CD14-positive monocyte (primary cell): ENCODE measurements around the gene HIVEP3. TPM values are rescaled to one million over a fixed set of nuclear protein-coding genes. Genes with fewer than 3 reads are reported as not detected.
A peak's percentile ranks its signal among the peaks of the same experiment; 100 is the strongest.

Experiments used
- DNase-seq, 3 donors: peaks; one replicate each; pipeline ENCODE4 v3.0.0-alpha.2; 2011 to 2022
- H2AFZ ChIP-seq: 2 replicates; pipeline ENCODE4 v1.6.0; 2012; ENCODE audit warnings: mild to moderate bottlenecking, low read depth, low read length, inconsistent platforms; ENCODE audit not compliant: insufficient read depth, poor library complexity, severe bottlenecking
- H3K27ac ChIP-seq, 2 donors: 1 replicate in 1 of 2; 2 replicates in 1 of 2; pipeline ENCODE4 v1.5.1; 2012 to 2013; ENCODE audit warnings: low read length in 2 of 2, control low read depth in 1 of 2, inconsistent platforms in 1 of 2, low read depth in 1 of 2, mild to moderate bottlenecking in 1 of 2
- H3K27me3 ChIP-seq, 2 donors: one replicate each; pipeline versions ENCODE4 v1.6.0 to v1.6.1; 2011 to 2013; ENCODE audit warnings: low read length in 2 of 2; ENCODE audit not compliant: control insufficient read depth in 2 of 2, insufficient read depth in 2 of 2
- H3K36me3 ChIP-seq, 2 donors: replicated peaks in 1 of 2; 1 replicate in 1 of 2; 2 replicates in 1 of 2; pipeline versions ENCODE4 v1.5.1 to v1.6.1; 2012 to 2013; ENCODE audit warnings: low read length in 2 of 2, control low read depth in 1 of 2, inconsistent platforms in 1 of 2, mild to moderate bottlenecking in 1 of 2; ENCODE audit not compliant: insufficient read depth in 2 of 2, control insufficient read depth in 1 of 2
- H3K4me1 ChIP-seq, 2 donors: 1 replicate in 1 of 2; 2 replicates in 1 of 2; pipeline versions ENCODE4 v1.5.1 to v1.6.1; 2012 to 2013; ENCODE audit warnings: low read length in 2 of 2, control low read depth in 1 of 2, inconsistent platforms in 1 of 2, mild to moderate bottlenecking in 1 of 2, moderate library complexity in 1 of 2; ENCODE audit not compliant: insufficient read depth in 2 of 2, control insufficient read depth in 1 of 2
- H3K4me2 ChIP-seq: replicated peaks from 2 replicates; pipeline ENCODE3; 2012; ENCODE audit warnings: low read length, moderate library complexity, mild to moderate bottlenecking; ENCODE audit not compliant: poor library complexity, severe bottlenecking; ENCODE audit errors: extremely low read depth
- H3K4me3 ChIP-seq, 3 experiments: fragments of 200-600 bp in 1 of 3; sonication (generic) in 1 of 3; replicated peaks in 1 of 3; 1 replicate in 2 of 3; 2 replicates in 1 of 3; pipeline ENCODE4 v1.5.1; 2011 to 2013; ENCODE audit warnings: low read length in 3 of 3, mild to moderate bottlenecking in 3 of 3, control low read depth in 2 of 3, low read depth in 2 of 3, inconsistent platforms in 1 of 3, moderate library complexity in 1 of 3
- H3K79me2 ChIP-seq: 2 replicates; pipeline ENCODE4 v1.6.0; 2012; ENCODE audit warnings: mild to moderate bottlenecking, control low read depth, inconsistent platforms, low read length, moderate library complexity; ENCODE audit not compliant: insufficient read depth
- H3K9ac ChIP-seq: 2 replicates; pipeline ENCODE4 v1.6.0; 2017; ENCODE audit warnings: low read length, mild to moderate bottlenecking; ENCODE audit not compliant: insufficient read depth, poor library complexity, severe bottlenecking
- H3K9me3 ChIP-seq, 2 donors: replicated peaks in 1 of 2; 1 replicate in 1 of 2; 2 replicates in 1 of 2; pipeline versions ENCODE4 v1.5.1 to v1.6.1; 2012 to 2013; ENCODE audit warnings: low read length in 2 of 2, control low read depth in 1 of 2; ENCODE audit not compliant: control insufficient read depth in 1 of 2, insufficient read depth in 1 of 2
- H4K20me1 ChIP-seq: 2 replicates; pipeline ENCODE4 v1.6.0; 2012; ENCODE audit warnings: mild to moderate bottlenecking, low read length, control low read depth, moderate library complexity; ENCODE audit not compliant: insufficient read depth
- H3K27ac Mint-ChIP-seq, 7 donors: one replicate each; pipeline ENCODE4 v1.8.0; 2020; ENCODE audit warnings: mild to moderate bottlenecking in 7 of 7, mixed read lengths in 7 of 7, moderate library complexity in 6 of 7, inconsistent platforms in 2 of 7
- H3K27me3 Mint-ChIP-seq, 3 donors: one replicate each; pipeline ENCODE4 v1.8.0; 2021 to 2022; ENCODE audit warnings: low read depth in 3 of 3, mild to moderate bottlenecking in 3 of 3, mixed read lengths in 3 of 3, moderate library complexity in 3 of 3, inconsistent platforms in 1 of 3
- H3K36me3 Mint-ChIP-seq, 2 donors: one replicate each; pipeline ENCODE4 v1.8.0; 2020; ENCODE audit warnings: mixed read lengths in 2 of 2, inconsistent platforms in 1 of 2, mild to moderate bottlenecking in 1 of 2
- H3K4me1 Mint-ChIP-seq: one replicate; pipeline ENCODE4 v1.8.0; 2020; ENCODE audit warnings: mild to moderate bottlenecking, mixed read lengths
- H3K4me3 Mint-ChIP-seq, 2 donors: one replicate each; pipeline ENCODE4 v1.8.0; 2020; ENCODE audit warnings: mild to moderate bottlenecking in 2 of 2, mixed read lengths in 2 of 2, moderate library complexity in 1 of 2
- H3K9me3 Mint-ChIP-seq, 7 donors: one replicate each; pipeline ENCODE4 v1.8.0; 2020 to 2022; ENCODE audit warnings: mixed read lengths in 7 of 7, mild to moderate bottlenecking in 6 of 7, moderate library complexity in 6 of 7, inconsistent platforms in 2 of 7
- CTCF ChIP-seq: fragments of 200-600 bp; IDR thresholded peaks from one replicate; pipeline ENCODE4 v1.8.0; 2022; ENCODE audit warnings: antibody characterized with exemption, mild to moderate bottlenecking
- WGBS: methylation state at CpG from one replicate; pipeline ENCODE4 v1.1.5; 2013; ENCODE audit warnings: missing lambda C conversion rate; ENCODE audit not compliant: insufficient coverage; 5-methylcytosine and 5-hydroxymethylcytosine counted together
- intact Hi-C, 2 donors: fragments of 100-400 bp; cut with micrococcal nuclease; formaldehyde crosslinking; loops; one replicate each; pipeline versions ENCODE4 v1.15.0 to v1.15.1; 2023
- polyA plus RNA-seq, 3 donors: library from polyadenylated mRNA; depleted of rRNA in 1 of 3; unstranded in 2 of 3; stranded (reverse) in 1 of 3; fragments of 300-500 nt in 2 of 3; fragments of >200 nt in 1 of 3; fragmentation: Illumina TruSeq in 2 of 3; gene quantifications; 1 replicate in 2 of 3; 2 replicates in 1 of 3; pipeline ENCODE4 v1.2.3, GENCODE V29; 2012 to 2021

Gene HIVEP3
- polyA plus RNA-seq, 3 donors = 1.2 to 3.7 (median 1.8) TPM

- no peak overlapping the region for H2AFZ ChIP-seq
- no peak overlapping the region for H3K4me2 ChIP-seq
- H3K4me1 ChIP-seq = peaks cover 17 to 20% of the 10 kb centered on the region in 2 donors
- H3K9me3 Mint-ChIP-seq = peaks cover 0 to 2% (median 0%) of the 10 kb centered on the region in 7 donors
- H3K4me3 ChIP-seq = no peak overlapping the region
- H3K9ac ChIP-seq = no peak overlapping the region
- intact Hi-C loops = no loop called here
- H3K27me3 Mint-ChIP-seq = peaks cover 1 to 4% (median 3%) of the 10 kb centered on the region in 3 donors
- TF ChIP-seq CTCF = no peak
- H3K27ac ChIP-seq = no peak overlapping the region
- 91% methylated on average over 10 of the region's 19 CpGs for WGBS
- peak overlapping the region in 1 of 7 donors; percentile 20 for H3K27ac Mint-ChIP-seq
- H3K4me3 Mint-ChIP-seq = no peak overlapping the region
- no peaks in the 10 kb centered on the region for H3K79me2 ChIP-seq
- no peaks in the 10 kb centered on the region for H4K20me1 ChIP-seq
- DNase-seq = peak in 1 of 3 donors; percentile 24
- H3K36me3 ChIP-seq = no peaks in the 10 kb centered on the region
- peaks cover 23% of the 10 kb centered on the region for H3K4me1 Mint-ChIP-seq
- H3K36me3 Mint-ChIP-seq = no peaks in the 10 kb centered on the region
- no peaks in the 10 kb centered on the region for H3K9me3 ChIP-seq
- H3K27me3 ChIP-seq = no peaks in the 10 kb centered on the region
Observed at GRCh38 chr1:41698916-41699860, 219.5 kb downstream of the HIVEP3 start.

DNA sequence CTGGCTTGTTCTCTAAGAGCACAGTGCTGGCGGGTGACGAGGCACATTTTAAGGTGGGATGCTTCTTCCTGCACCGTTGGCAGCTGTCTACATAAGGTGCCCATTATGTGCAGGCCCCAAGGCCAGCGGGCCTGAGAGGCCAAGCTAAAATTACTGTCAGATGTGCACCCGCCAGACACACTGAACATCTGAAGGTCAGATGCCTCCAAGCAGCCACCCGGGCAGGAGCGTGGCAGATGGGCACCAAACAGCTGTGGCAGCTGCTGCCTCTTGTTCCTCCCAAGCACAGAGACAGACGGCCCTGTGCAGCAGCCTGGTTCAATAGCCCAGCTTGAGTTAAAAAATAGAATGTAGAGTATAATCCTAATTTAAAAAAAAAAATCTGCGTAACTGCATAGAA lies 222.3 kb downstream of the HIVEP3 start:
- no peak for DNase-seq
- no peaks in the 10 kb centered on the region for H3K27me3 ChIP-seq
- H3K79me2 ChIP-seq = no peaks in the 10 kb centered on the region
- H3K27ac ChIP-seq = no peak overlapping the region
- H3K4me2 ChIP-seq = no peak overlapping the region
- H4K20me1 ChIP-seq = no peaks in the 10 kb centered on the region
- no peaks in the 10 kb centered on the region for H3K9me3 ChIP-seq
- no peaks in the 10 kb centered on the region for H3K36me3 Mint-ChIP-seq
- TF ChIP-seq CTCF = no peak
- no peak overlapping the region for H3K27ac Mint-ChIP-seq
- no peak overlapping the region for H3K4me3 Mint-ChIP-seq
- H2AFZ ChIP-seq = no peak overlapping the region
- intact Hi-C loops = no loop called here
- H3K9me3 Mint-ChIP-seq = peaks cover 0 to 2% (median 0%) of the 10 kb centered on the region in 7 donors
- H3K4me1 Mint-ChIP-seq = peaks cover 26% of the 10 kb centered on the region
- no peak overlapping the region for H3K4me3 ChIP-seq
- H3K4me1 ChIP-seq = peaks cover 19 to 21% of the 10 kb centered on the region in 2 donors
- 84% methylated on average over 7 of the region's 9 CpGs for WGBS
- no peak overlapping the region for H3K9ac ChIP-seq
- H3K27me3 Mint-ChIP-seq = peaks cover 1 to 4% (median 3%) of the 10 kb centered on the region in 3 donors
- H3K36me3 ChIP-seq = no peaks in the 10 kb centered on the region
